DND-41 (cell line): ENCODE results near the gene MSMP.

Experiments
- CTCF ChIP-seq: IDR thresholded peaks from 2 replicates; pipeline ENCODE4 v1.5.1; 2012; ENCODE audit warnings: borderline replicate concordance, low read length, moderate library complexity, mild to moderate bottlenecking; ENCODE audit not compliant: poor library complexity, severe bottlenecking; ENCODE audit errors: extremely low read depth
- EZH2 ChIP-seq: IDR thresholded peaks from 3 replicates; pipeline ENCODE4 v1.6.1; 2012; ENCODE audit warnings: borderline replicate concordance, low read depth, mild to moderate bottlenecking, moderate library complexity, low read length, inconsistent platforms; ENCODE audit not compliant: severe bottlenecking

- TF ChIP-seq EZH2 = no peak
- TF ChIP-seq CTCF = no peak
Observed at GRCh38 chr9:35743880-35744518, 10.1 kb downstream of the MSMP start.
